Osteocyte (in vitro differentiated cells): Measurements from ENCODE around the gene DHX38. TPM values are rescaled to one million over a fixed set of nuclear protein-coding genes. Genes with fewer than 3 reads are reported as not detected.

Experiments
- DNase-seq: peaks from one replicate; pipeline ENCODE4 v3.0.0; 2021; ENCODE audit warnings: mixed read lengths; ENCODE audit not compliant: unreplicated experiment; ENCODE audit errors: extremely low spot score
- H3K27ac Mint-ChIP-seq: one replicate; pipeline ENCODE4 v1.8.0; 2021; ENCODE audit warnings: mild to moderate bottlenecking, mixed read lengths; ENCODE audit not compliant: unreplicated experiment
- H3K27me3 Mint-ChIP-seq: one replicate; pipeline ENCODE4 v1.8.0; 2021; ENCODE audit warnings: mixed read lengths; ENCODE audit not compliant: unreplicated experiment
- H3K36me3 Mint-ChIP-seq: one replicate; pipeline ENCODE4 v1.8.0; 2021; ENCODE audit warnings: mixed read lengths; ENCODE audit not compliant: unreplicated experiment
- H3K4me1 Mint-ChIP-seq: one replicate; pipeline ENCODE4 v1.8.0; 2021; ENCODE audit warnings: mixed read lengths; ENCODE audit not compliant: unreplicated experiment
- H3K4me3 Mint-ChIP-seq: one replicate; pipeline ENCODE4 v1.8.0; 2021; ENCODE audit warnings: mild to moderate bottlenecking, moderate library complexity, mixed read lengths; ENCODE audit not compliant: unreplicated experiment
- H3K9me3 Mint-ChIP-seq: one replicate; pipeline ENCODE4 v1.8.0; 2021; ENCODE audit warnings: mixed read lengths; ENCODE audit not compliant: unreplicated experiment
- total RNA-seq: library from RNA; stranded (reverse); gene quantifications from 2 replicates; pipeline ENCODE4 v1.2.1, GENCODE V29; 2021
- TF ChIP-seq, protein P1 (sequence below): fragments of 200-600 bp; sonication (generic); IDR thresholded peaks from 2 replicates; pipeline ENCODE4 v1.5.0; 2021; ENCODE audit warnings: antibody characterized with exemption, mild to moderate bottlenecking, moderate library complexity

Gene DHX38
- total RNA-seq, 1 donor from 2014 or later: 59.3 TPM

DNA sequence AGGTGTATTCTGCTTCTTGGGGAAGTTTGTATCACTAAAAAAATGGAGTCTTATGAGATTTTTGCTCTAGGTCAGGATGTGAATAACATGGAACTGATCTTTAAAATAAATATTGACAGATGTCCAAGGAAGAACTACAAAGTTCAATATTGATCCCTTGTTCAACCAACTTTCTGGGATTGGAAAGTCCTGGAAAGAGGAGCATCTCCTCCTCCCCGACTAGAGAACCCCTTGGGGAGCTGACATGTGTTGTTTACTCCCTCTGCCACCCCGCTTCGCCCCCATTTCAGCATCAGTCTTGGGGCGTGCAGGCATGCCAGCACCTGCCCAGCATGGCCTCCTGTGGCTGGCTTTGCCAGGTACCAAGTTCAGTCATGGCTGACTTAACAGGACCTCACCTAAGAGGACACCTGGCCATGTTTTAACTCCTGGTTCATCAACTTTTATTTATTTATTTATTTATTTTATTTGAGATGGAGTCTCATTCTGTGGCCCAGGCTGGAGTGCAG is 44.5 kb downstream of the DHX38 start:
- H3K9me3 Mint-ChIP-seq: peaks cover 8% of the 10 kb centered on the region
- H3K4me3 Mint-ChIP-seq: no peak overlapping the region
- TF ChIP-seq, protein P1, sequence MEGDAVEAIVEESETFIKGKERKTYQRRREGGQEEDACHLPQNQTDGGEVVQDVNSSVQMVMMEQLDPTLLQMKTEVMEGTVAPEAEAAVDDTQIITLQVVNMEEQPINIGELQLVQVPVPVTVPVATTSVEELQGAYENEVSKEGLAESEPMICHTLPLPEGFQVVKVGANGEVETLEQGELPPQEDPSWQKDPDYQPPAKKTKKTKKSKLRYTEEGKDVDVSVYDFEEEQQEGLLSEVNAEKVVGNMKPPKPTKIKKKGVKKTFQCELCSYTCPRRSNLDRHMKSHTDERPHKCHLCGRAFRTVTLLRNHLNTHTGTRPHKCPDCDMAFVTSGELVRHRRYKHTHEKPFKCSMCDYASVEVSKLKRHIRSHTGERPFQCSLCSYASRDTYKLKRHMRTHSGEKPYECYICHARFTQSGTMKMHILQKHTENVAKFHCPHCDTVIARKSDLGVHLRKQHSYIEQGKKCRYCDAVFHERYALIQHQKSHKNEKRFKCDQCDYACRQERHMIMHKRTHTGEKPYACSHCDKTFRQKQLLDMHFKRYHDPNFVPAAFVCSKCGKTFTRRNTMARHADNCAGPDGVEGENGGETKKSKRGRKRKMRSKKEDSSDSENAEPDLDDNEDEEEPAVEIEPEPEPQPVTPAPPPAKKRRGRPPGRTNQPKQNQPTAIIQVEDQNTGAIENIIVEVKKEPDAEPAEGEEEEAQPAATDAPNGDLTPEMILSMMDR: no peak
- no peak overlapping the region for H3K27ac Mint-ChIP-seq
- no peaks in the 10 kb centered on the region for H3K27me3 Mint-ChIP-seq
- H3K36me3 Mint-ChIP-seq: no peaks in the 10 kb centered on the region
- H3K4me1 Mint-ChIP-seq: peaks cover 2% of the 10 kb centered on the region
- no peak for DNase-seq

DNA sequence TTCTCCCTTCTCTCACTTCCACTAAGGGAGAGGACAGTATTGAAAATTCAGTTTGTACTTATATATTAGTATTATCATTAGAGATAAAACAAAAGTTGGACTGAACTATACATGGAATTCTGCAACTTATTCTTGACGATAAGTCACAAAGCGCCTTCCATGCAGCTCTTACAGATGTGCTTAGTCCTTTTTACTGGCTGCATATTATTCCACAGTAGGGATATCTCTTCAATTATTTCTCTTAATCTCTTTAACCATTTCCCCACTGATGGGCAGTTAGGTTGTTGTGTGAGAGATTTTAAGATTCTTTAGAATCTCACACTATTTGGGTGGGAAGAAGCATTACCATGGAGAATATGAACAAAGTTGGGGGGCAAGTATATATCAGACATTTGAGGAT is 46.3 kb downstream of the DHX38 start:
- no peaks in the 10 kb centered on the region for H3K36me3 Mint-ChIP-seq
- no peak overlapping the region for H3K4me3 Mint-ChIP-seq
- H3K4me1 Mint-ChIP-seq: peaks cover 2% of the 10 kb centered on the region
- H3K27me3 Mint-ChIP-seq: peaks cover 6% of the 10 kb centered on the region
- H3K27ac Mint-ChIP-seq: no peak overlapping the region
- DNase-seq: no peak
- peaks cover 8% of the 10 kb centered on the region for H3K9me3 Mint-ChIP-seq
- TF ChIP-seq, protein P1: no peak

DNA sequence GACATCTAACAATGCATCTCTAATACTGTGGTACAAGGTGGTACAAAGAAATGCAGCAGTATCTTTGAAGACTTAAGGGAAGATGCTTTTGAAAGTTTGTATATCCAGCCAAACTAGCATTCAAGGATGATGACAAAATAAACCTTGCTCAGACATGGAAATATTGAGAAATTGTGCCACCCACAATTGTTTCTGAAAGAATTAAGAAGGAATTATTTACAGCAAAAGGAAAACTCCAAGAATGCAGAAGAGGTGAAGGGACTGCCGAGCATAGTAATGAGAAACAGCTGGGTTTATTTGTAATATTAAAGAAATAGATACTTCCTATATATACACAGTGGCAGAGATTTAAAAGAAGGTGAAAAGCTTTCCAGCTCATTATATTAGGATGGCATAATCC is 48.8 kb downstream of the DHX38 start:
- DNase-seq: no peak
- Mint-ChIP-seq H3K4me3 (no peak overlapping the region), H3K27ac (no peak overlapping the region), H3K36me3 (no peaks in the 10 kb centered on the region), H3K9me3 (peaks cover 8% of the 10 kb centered on the region), H3K27me3 (peaks cover 13% of the 10 kb centered on the region), H3K4me1 (peaks cover 2% of the 10 kb centered on the region)
- TF ChIP-seq, protein P1: no peak

DNA sequence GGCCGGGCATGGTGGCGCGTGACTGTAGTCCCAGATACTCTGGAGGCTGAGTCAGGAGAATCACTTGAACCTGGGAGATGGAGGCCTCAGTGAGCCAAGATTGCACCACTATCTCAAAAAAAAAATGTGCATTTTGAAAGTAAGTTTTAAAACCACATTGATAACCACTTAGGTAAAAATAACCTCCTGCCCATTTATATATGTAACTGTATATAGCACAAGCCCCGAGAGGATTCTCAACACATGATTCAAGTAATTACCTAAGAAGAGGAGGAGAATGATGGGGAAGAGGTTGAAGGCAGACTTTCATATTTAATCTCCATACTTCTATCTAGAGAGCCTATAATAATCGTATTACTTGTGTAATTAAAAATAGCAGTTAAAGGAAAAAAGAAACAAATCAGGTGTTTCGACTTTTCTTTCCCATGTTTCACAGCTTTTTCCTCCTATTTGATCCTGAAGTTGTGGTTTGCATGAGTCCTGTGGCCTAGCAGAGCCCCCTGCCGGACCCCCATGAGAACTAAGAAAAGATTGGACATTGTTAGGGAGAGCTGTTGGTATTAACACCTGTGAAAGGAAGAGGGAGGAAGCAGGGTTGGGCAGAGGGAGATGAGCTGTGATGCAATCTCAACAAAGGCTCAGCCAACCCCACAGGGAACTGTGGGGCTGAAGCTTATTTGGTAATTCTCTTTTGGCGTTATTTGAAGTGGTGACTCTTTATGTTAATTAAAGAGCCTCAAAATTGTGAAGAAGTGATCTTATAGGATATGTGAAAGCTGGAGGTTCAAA is 56.2 kb downstream of the DHX38 start:
- Mint-ChIP-seq H3K27me3 (peaks cover 12% of the 10 kb centered on the region), H3K9me3 (no peaks in the 10 kb centered on the region), H3K27ac (no peak overlapping the region), H3K4me1 (no peaks in the 10 kb centered on the region), H3K36me3 (no peaks in the 10 kb centered on the region), H3K4me3 (no peak overlapping the region)
- no peak for DNase-seq
- TF ChIP-seq, protein P1: no peak

DNA sequence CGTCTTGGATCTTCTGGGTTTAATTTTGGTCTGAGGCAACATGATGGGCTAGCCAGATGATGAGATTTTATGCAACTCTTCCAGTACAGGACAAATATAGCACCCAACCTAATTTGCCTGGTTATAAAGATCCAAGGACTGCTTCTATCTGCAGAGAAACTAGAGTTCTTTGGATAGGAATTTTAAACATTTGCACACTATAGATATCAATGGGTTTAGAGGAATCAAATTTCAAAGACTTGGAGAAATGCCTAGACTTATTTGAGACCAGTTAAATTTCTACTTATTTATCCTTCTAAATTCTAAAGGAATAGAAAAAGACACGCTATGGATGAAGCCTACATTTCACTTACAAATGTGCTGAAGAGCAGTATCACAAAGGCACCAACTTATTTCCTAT is 65.7 kb downstream of the DHX38 start:
- TF ChIP-seq, protein P1: no peak
- Mint-ChIP-seq H3K27me3 (peaks cover 13% of the 10 kb centered on the region), H3K9me3 (no peaks in the 10 kb centered on the region), H3K4me3 (no peak overlapping the region), H3K36me3 (no peaks in the 10 kb centered on the region), H3K27ac (no peak overlapping the region), H3K4me1 (no peaks in the 10 kb centered on the region)
- no peak for DNase-seq
